SJSA1 (cell line): ENCODE measurements around the gene CPSF3. TPM values are rescaled to one million over a fixed set of nuclear protein-coding genes. Genes with fewer than 3 reads are reported as not detected.
A peak's percentile ranks its signal among the peaks of the same experiment; 100 is the strongest.

Source experiments
- DNase-seq, 2 experiments: peaks; one replicate each; pipeline ENCODE4 v3.0.0-alpha.2; 2015 to 2020; ENCODE audit warnings: low spot score in 2 of 2, low read depth in 1 of 2
- H3K27ac ChIP-seq: fragments of 250-450 bp; sonication (Bioruptor Pico); 2 replicates; pipeline ENCODE4 v1.5.1; 2020; ENCODE audit warnings: mild to moderate bottlenecking, moderate library complexity
- H3K27me3 ChIP-seq: fragments of 250-450 bp; sonication (Bioruptor Pico); replicated peaks from 2 replicates; pipeline ENCODE4 v1.5.1; 2020; ENCODE audit warnings: mild to moderate bottlenecking, moderate library complexity
- H3K36me3 ChIP-seq: fragments of 250-450 bp; sonication (Bioruptor Pico); 2 replicates; pipeline ENCODE4 v1.5.1; 2020; ENCODE audit warnings: mild to moderate bottlenecking
- H3K4me1 ChIP-seq: fragments of 250-450 bp; sonication (Bioruptor Pico); replicated peaks from 2 replicates; pipeline ENCODE4 v1.6.1; 2021; ENCODE audit warnings: mild to moderate bottlenecking
- H3K4me3 ChIP-seq: fragments of 250-450 bp; sonication (Bioruptor Pico); 2 replicates; pipeline ENCODE4 v1.5.1; 2020; ENCODE audit warnings: mild to moderate bottlenecking
- H3K9me3 ChIP-seq: fragments of 250-450 bp; sonication (Bioruptor Pico); replicated peaks from 2 replicates; pipeline ENCODE4 v1.5.1; 2020; ENCODE audit warnings: mild to moderate bottlenecking
- total RNA-seq: library from RNA; depleted of rRNA; stranded (reverse); fragments of >200 nt; shearing (Covaris generic); gene quantifications from 2 replicates; pipeline ENCODE4 v1.2.3, GENCODE V29; 2014

The CPSF3 gene
- total RNA-seq, 1 experiment from 2014 or later = 52.6 TPM

DNA sequence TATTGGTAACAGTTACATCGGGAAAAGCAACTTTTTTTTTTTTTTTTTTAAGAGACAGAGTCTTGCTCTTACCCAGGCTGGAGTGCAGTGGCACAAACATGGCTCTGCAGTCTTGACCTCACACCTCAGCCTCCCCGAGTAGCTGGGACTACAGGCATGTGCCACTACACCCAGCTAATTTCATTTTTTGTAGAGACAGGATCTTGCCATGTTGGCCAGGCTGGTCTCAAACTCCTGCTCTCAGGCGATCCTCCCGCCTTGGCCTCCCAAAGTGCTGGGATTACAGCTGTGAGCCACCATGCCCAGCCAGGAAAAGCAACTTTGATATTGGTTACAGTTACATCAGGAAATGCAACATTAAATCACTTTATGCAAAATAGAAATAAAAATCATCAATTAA, 4.7 kb upstream of the CPSF3 start:
- Histone ChIP-seq H3K4me3 (no peak overlapping the region), H3K27ac (no peak overlapping the region), H3K27me3 (no peaks in the 10 kb centered on the region), H3K4me1 (peaks cover 7% of the 10 kb centered on the region), H3K9me3 (no peaks in the 10 kb centered on the region), H3K36me3 (peaks cover 51% of the 10 kb centered on the region)
- no peak for DNase-seq

- H3K27ac ChIP-seq = no peak overlapping the region
- no peaks in the 10 kb centered on the region for H3K27me3 ChIP-seq
- H3K4me3 ChIP-seq = no peak overlapping the region
- no peak for DNase-seq
- H3K36me3 ChIP-seq = peaks cover 43% of the 10 kb centered on the region
- peaks cover 12% of the 10 kb centered on the region for H3K4me1 ChIP-seq
- H3K9me3 ChIP-seq = no peaks in the 10 kb centered on the region
Measured at GRCh38 chr2:9419541-9419940, 3.9 kb upstream of the CPSF3 start.

GRCh38 chr2:9420495-9420894, 3.0 kb upstream of the CPSF3 start:
- H3K9me3 ChIP-seq = no peaks in the 10 kb centered on the region
- H3K36me3 ChIP-seq = peaks cover 41% of the 10 kb centered on the region
- no peak overlapping the region for H3K27ac ChIP-seq
- H3K4me1 ChIP-seq = peaks cover 15% of the 10 kb centered on the region
- no peaks in the 10 kb centered on the region for H3K27me3 ChIP-seq
- DNase-seq = no peak
- no peak overlapping the region for H3K4me3 ChIP-seq

- Histone ChIP-seq H3K27ac (peak overlapping the region; percentile 64), H3K9me3 (no peaks in the 10 kb centered on the region), H3K4me3 (peak overlapping the region; percentile 83), H3K36me3 (peaks cover 23% of the 10 kb centered on the region), H3K4me1 (peaks cover 15% of the 10 kb centered on the region), H3K27me3 (no peaks in the 10 kb centered on the region)
- DNase-seq = peak in 1 of 2 experiments; percentile 42
Measured at GRCh38 chr2:9422321-9423099, 944 bp upstream of the CPSF3 start.

GRCh38 chr2:9423922-9424272, 443 bp downstream of the CPSF3 start:
- Histone ChIP-seq H3K4me1 (peaks cover 15% of the 10 kb centered on the region), H3K36me3 (peaks cover 14% of the 10 kb centered on the region), H3K4me3 (peak overlapping the region; percentile 83), H3K27me3 (no peaks in the 10 kb centered on the region), H3K27ac (peak overlapping the region; percentile 64), H3K9me3 (no peaks in the 10 kb centered on the region)
- no peak for DNase-seq

DNA sequence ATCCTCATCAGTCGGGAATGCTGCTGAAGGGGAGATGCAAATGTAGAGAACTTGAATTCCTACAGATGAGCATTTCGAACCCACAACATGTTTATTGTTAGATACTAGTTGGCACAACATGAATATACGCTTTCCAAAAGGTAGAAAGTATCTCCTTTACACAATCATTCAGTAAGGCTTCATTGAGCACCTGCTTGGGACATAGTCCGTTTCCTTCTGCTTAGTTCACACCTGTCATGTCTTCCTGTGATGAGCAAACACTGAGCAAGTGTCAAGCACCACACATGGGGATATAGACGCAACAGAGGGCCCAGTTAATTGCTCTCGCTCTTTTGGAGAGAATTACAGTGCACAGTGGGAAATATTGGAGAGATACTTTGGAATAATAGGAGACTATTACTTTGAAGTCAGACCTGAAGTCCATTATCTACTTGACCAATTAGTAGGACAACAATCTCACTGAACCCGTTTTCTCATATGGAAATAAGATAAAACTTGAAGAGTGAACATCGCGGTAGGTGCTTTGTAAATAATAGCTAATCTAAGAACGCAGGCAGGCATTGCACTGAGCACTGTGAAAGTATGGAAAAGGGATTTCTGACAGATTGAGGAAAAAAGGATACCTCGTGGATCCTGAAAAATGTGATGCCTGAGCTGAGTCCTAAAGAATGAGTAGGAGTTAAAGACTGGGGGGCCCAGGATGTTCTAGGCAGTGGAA, 1.2 kb downstream of the CPSF3 start:
- Histone ChIP-seq H3K4me1 (peaks cover 15% of the 10 kb centered on the region), H3K36me3 (peaks cover 20% of the 10 kb centered on the region), H3K27ac (no peak overlapping the region), H3K27me3 (no peaks in the 10 kb centered on the region), H3K9me3 (no peaks in the 10 kb centered on the region), H3K4me3 (peak overlapping the region; percentile 83)
- DNase-seq = no peak

GRCh38 chr2:9428965-9429577, 5.6 kb downstream of the CPSF3 start:
- no peak for DNase-seq
- Histone ChIP-seq H3K4me3 (no peak overlapping the region), H3K27me3 (no peaks in the 10 kb centered on the region), H3K4me1 (peaks cover 31% of the 10 kb centered on the region), H3K9me3 (no peaks in the 10 kb centered on the region), H3K27ac (no peak overlapping the region), H3K36me3 (peaks cover 45% of the 10 kb centered on the region)

- no peaks in the 10 kb centered on the region for H3K27me3 ChIP-seq
- no peak overlapping the region for H3K4me3 ChIP-seq
- H3K36me3 ChIP-seq = peaks cover 50% of the 10 kb centered on the region
- no peaks in the 10 kb centered on the region for H3K9me3 ChIP-seq
- no peak overlapping the region for H3K27ac ChIP-seq
- peaks cover 23% of the 10 kb centered on the region for H3K4me1 ChIP-seq
- peak in 1 of 2 experiments; percentile 20 for DNase-seq
Measured at GRCh38 chr2:9430316-9431293, 7.2 kb downstream of the CPSF3 start.

GRCh38 chr2:9434489-9434888, 11.0 kb downstream of the CPSF3 start:
- no peak overlapping the region for H3K27ac ChIP-seq
- peaks cover 23% of the 10 kb centered on the region for H3K4me1 ChIP-seq
- peak in 1 of 2 experiments; percentile 7 for DNase-seq
- no peak overlapping the region for H3K4me3 ChIP-seq
- H3K9me3 ChIP-seq = no peaks in the 10 kb centered on the region
- H3K36me3 ChIP-seq = peaks cover 67% of the 10 kb centered on the region
- no peaks in the 10 kb centered on the region for H3K27me3 ChIP-seq

DNA sequence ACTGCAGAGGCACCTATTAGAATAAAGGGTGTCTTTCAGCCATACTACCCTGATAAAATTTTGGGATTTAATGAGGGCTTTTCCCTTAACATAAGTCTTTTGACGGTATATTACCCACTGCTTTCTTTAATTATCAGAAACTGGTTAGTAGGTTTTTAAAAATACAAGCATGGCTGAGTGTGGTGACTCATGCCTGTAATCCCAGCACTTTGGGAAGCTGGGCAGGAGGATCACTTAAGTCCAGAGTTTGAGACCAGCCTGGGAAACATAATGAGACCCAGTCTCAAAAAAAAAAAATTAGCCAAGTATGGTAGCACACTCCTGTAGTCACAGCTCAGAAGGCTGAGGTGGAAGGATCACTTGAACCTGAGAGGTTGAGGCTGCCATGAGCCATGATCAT, 16.1 kb downstream of the CPSF3 start:
- Histone ChIP-seq H3K27me3 (no peaks in the 10 kb centered on the region), H3K4me1 (peaks cover 25% of the 10 kb centered on the region), H3K9me3 (no peaks in the 10 kb centered on the region), H3K36me3 (peaks cover 62% of the 10 kb centered on the region), H3K27ac (no peak overlapping the region), H3K4me3 (no peak overlapping the region)
- peak in 1 of 2 experiments; percentile 18 for DNase-seq

- H3K27me3 ChIP-seq = no peaks in the 10 kb centered on the region
- peaks cover 25% of the 10 kb centered on the region for H3K4me1 ChIP-seq
- no peaks in the 10 kb centered on the region for H3K9me3 ChIP-seq
- H3K27ac ChIP-seq = no peak overlapping the region; the same call in 1 of the 2 replicates
- peak in 1 of 2 experiments; percentile 9 for DNase-seq
- peaks cover 64% of the 10 kb centered on the region for H3K36me3 ChIP-seq
- H3K4me3 ChIP-seq = no peak overlapping the region
Measured at GRCh38 chr2:9440058-9440727, 16.7 kb downstream of the CPSF3 start.

DNA sequence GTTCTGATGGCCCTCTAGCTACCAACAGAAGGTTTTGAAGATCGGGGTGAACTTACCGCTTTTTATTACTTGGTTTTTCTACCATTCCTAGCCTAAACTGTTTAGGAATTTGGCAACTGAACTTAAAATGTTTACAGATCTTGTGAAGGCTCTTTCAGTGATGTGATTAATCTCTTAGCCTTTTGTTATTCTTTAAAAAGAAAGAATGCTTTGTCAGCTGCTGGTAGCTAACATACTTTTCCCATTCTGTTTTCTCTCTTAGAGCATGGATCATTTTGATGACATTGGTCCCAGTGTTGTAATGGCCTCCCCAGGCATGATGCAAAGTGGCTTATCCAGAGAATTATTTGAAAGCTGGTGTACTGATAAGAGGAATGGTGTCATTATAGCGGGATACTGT, 18.1 kb downstream of the CPSF3 start:
- H3K27ac ChIP-seq = no peak overlapping the region
- no peaks in the 10 kb centered on the region for H3K27me3 ChIP-seq
- no peak overlapping the region for H3K4me3 ChIP-seq
- H3K9me3 ChIP-seq = no peaks in the 10 kb centered on the region
- peaks cover 25% of the 10 kb centered on the region for H3K4me1 ChIP-seq
- H3K36me3 ChIP-seq = peaks cover 67% of the 10 kb centered on the region
- DNase-seq = peak in 1 of 2 experiments; percentile 40

GRCh38 chr2:9443526-9443925, 20.1 kb downstream of the CPSF3 start:
- Histone ChIP-seq H3K27ac (no peak overlapping the region), H3K9me3 (no peaks in the 10 kb centered on the region), H3K27me3 (no peaks in the 10 kb centered on the region), H3K4me3 (no peak overlapping the region), H3K36me3 (peaks cover 71% of the 10 kb centered on the region), H3K4me1 (peaks cover 25% of the 10 kb centered on the region)
- DNase-seq = no peak
